SK-N-SH (cell line): ENCODE measurements around the gene RSRC1. TPM values are rescaled to one million over a fixed set of nuclear protein-coding genes. Genes with fewer than 3 reads are reported as not detected.

Experiments used
- CTCF ChIA-PET: fragments of 300-600, 350-600 bp; formaldehyde crosslinking; extraction: SDS; loops from one replicate; lab custom pipeline; 2021; lab: Yijun Ruan, JAX
- POLR2A ChIA-PET: fragments of 350-600 bp; sonication (Branson Sonifier 250); formaldehyde crosslinking; extraction: SDS; loops from one replicate; lab custom pipeline; 2020; ENCODE audit warnings: antibody characterized with exemption, inconsistent platforms; lab: Yijun Ruan, JAX
- DNase-seq: peaks from one replicate; pipeline ENCODE4 v3.0.0; 2012
- H2AFZ ChIP-seq: fragments of 200-600 bp; sonication (generic); 2 replicates; pipeline ENCODE4 v1.8.1; 2016; ENCODE audit warnings: antibody characterized with exemption, mild to moderate bottlenecking, low read depth
- H3F3A ChIP-seq: fragments of 200-600 bp; sonication (generic); replicated peaks from 2 replicates; pipeline ENCODE3; 2016; ENCODE audit warnings: antibody characterized with exemption, mild to moderate bottlenecking; ENCODE audit not compliant: insufficient read depth
- H3K27ac ChIP-seq, 2 experiments: fragments of 200-500 bp in 1 of 2; fragments of 200-600 bp in 1 of 2; sonication (Bioruptor generic) in 1 of 2; sonication (generic), shearing (Covaris generic) in 1 of 2; 2 replicates each; pipeline versions ENCODE4 v1.5.1 to v1.6.1; 2014 to 2016; ENCODE audit warnings: low read depth in 2 of 2, inconsistent platforms in 1 of 2, low read length in 1 of 2, mild to moderate bottlenecking in 1 of 2, mixed read lengths in 1 of 2
- H3K27me3 ChIP-seq: fragments of 200-600 bp; sonication (generic), shearing (Covaris generic); 2 replicates; pipeline ENCODE4 v1.6.1; 2016; ENCODE audit warnings: mixed run types; ENCODE audit not compliant: insufficient read depth
- H3K36me3 ChIP-seq, 2 experiments: fragments of 200-500 bp in 1 of 2; fragments of 200-600 bp in 1 of 2; sonication (Bioruptor generic) in 1 of 2; sonication (generic) in 1 of 2; replicated peaks in 1 of 2; 2 replicates each; pipeline versions ENCODE3 to v1.5.1; 2014 to 2016; ENCODE audit warnings: low read length in 1 of 2, mild to moderate bottlenecking in 1 of 2; ENCODE audit not compliant: insufficient read depth in 2 of 2, control insufficient read depth in 1 of 2
- H3K4me1 ChIP-seq, 2 experiments: fragments of 200-500 bp in 1 of 2; fragments of 200-600 bp in 1 of 2; sonication (Bioruptor generic) in 1 of 2; sonication (generic), shearing (Covaris generic) in 1 of 2; 2 replicates each; pipeline versions ENCODE4 v1.5.1 to v1.6.1; 2014 to 2016; ENCODE audit warnings: low read depth in 1 of 2, low read length in 1 of 2, mixed run types in 1 of 2; ENCODE audit not compliant: insufficient read depth in 2 of 2, control insufficient read depth in 1 of 2
- H3K4me2 ChIP-seq: fragments of 200-600 bp; sonication (generic), shearing (Covaris generic); 2 replicates; pipeline ENCODE4 v1.6.1; 2017; ENCODE audit warnings: mixed run types
- H3K4me3 ChIP-seq, 2 experiments: fragments of 200-500 bp in 1 of 2; fragments of 200-600 bp in 1 of 2; sonication (Bioruptor generic) in 1 of 2; sonication (generic), shearing (Covaris generic) in 1 of 2; 2 replicates each; pipeline versions ENCODE4 v1.5.1 to v1.8.1; 2014 to 2016; ENCODE audit warnings: low read depth in 2 of 2, inconsistent platforms in 1 of 2, low read length in 1 of 2, mild to moderate bottlenecking in 1 of 2, mixed read lengths in 1 of 2, moderate library complexity in 1 of 2
- H3K79me2 ChIP-seq: fragments of 200-600 bp; sonication (generic); 2 replicates; pipeline ENCODE4 v1.8.1; 2017; ENCODE audit warnings: mild to moderate bottlenecking; ENCODE audit not compliant: insufficient read depth
- H3K9ac ChIP-seq: fragments of 200-600 bp; sonication (generic); 2 replicates; pipeline ENCODE4 v1.6.1; 2017; ENCODE audit warnings: mixed run types
- H3K9me2 ChIP-seq: fragments of 200-600 bp; sonication (generic); 2 replicates; pipeline ENCODE4 v1.6.1; 2017; ENCODE audit warnings: mixed run types
- H3K9me3 ChIP-seq: fragments of 200-600 bp; sonication (generic); 2 replicates; pipeline ENCODE4 v1.6.1; 2017; ENCODE audit warnings: mixed run types, mild to moderate bottlenecking, moderate library complexity
- H4K20me1 ChIP-seq: fragments of 200-600 bp; sonication (generic); 2 replicates; pipeline ENCODE4 v1.6.1; 2017; ENCODE audit warnings: mild to moderate bottlenecking, mixed run types; ENCODE audit not compliant: insufficient read depth
- CHD2 ChIP-seq: fragments of 150-350 bp; IDR thresholded peaks from 2 replicates; pipeline ENCODE4 v1.6.1; 2018; ENCODE audit warnings: low read length; ENCODE audit not compliant: partially characterized antibody
- EP300 ChIP-seq, 2 experiments: IDR thresholded peaks; 2 replicates each; pipeline versions ENCODE4 v1.4.0 to v1.6.1; 2012; ENCODE audit warnings: borderline replicate concordance in 1 of 2, low read depth in 1 of 2, low read length in 1 of 2
- EZH2phosphoT487 ChIP-seq: fragments of 200-600 bp; sonication (generic); IDR thresholded peaks from 2 replicates; pipeline ENCODE4 v1.6.1; 2017; ENCODE audit warnings: low read depth, mixed run types, mild to moderate bottlenecking, antibody characterized with exemption, moderate library complexity, borderline replicate concordance
- FOSL2 ChIP-seq: IDR thresholded peaks from 2 replicates; pipeline ENCODE4 v1.4.0; 2012; ENCODE audit warnings: low read depth, mild to moderate bottlenecking, moderate library complexity, borderline replicate concordance
- FOXM1 ChIP-seq: IDR thresholded peaks from 2 replicates; pipeline ENCODE4 v1.4.0; 2012; ENCODE audit warnings: low read depth, mild to moderate bottlenecking
- GABPA ChIP-seq: IDR thresholded peaks from 2 replicates; pipeline ENCODE4 v1.4.0; 2012; ENCODE audit warnings: low read depth, mild to moderate bottlenecking
- MXI1 ChIP-seq: IDR thresholded peaks from 2 replicates; pipeline ENCODE4 v1.6.1; 2012; ENCODE audit warnings: mild to moderate bottlenecking, low read depth, low read length, improper control_type of control experiment
- RFX5 ChIP-seq: IDR thresholded peaks from 2 replicates; pipeline ENCODE4 v1.6.1; 2012; ENCODE audit warnings: mild to moderate bottlenecking, improper control_type of control experiment, low read length
- SIN3A ChIP-seq: IDR thresholded peaks from 2 replicates; pipeline ENCODE4 v1.6.1; 2012; ENCODE audit warnings: low read depth, mild to moderate bottlenecking, low read length, moderate library complexity, borderline replicate concordance
- TCF12 ChIP-seq: IDR thresholded peaks from 2 replicates; pipeline ENCODE4 v1.4.0; 2012
- USF2 ChIP-seq: fragments of 150-350 bp; IDR thresholded peaks from 2 replicates; pipeline ENCODE4 v1.6.1; 2017; ENCODE audit warnings: antibody characterized with exemption, low read length, low read depth, borderline replicate concordance
- YY1 ChIP-seq: IDR thresholded peaks from 2 replicates; pipeline ENCODE4 v1.4.0; 2012; ENCODE audit warnings: low read depth, mild to moderate bottlenecking
- WGBS: methylation state at CpG from one replicate; pipeline ENCODE4 v1.1.6; 2017; ENCODE audit warnings: low lambda C conversion rate; 5-methylcytosine and 5-hydroxymethylcytosine counted together
- polyA plus RNA-seq, 3 experiments: library from polyadenylated mRNA; depleted of rRNA; stranded (reverse); fragments of >200 nt; gene quantifications; 2 replicates each; pipeline ENCODE4 v1.2.3, GENCODE V29; 2012
- TF ChIP-seq, protein P1 (sequence below): IDR thresholded peaks from 2 replicates; pipeline ENCODE4; 2012
- TF ChIP-seq, protein P2 (sequence below): IDR thresholded peaks from 2 replicates; pipeline ENCODE4 v1.6.1; 2012; ENCODE audit warnings: mild to moderate bottlenecking, low read depth, low read length, moderate library complexity

RSRC1 gene
- polyA plus RNA-seq, 1 of the 3 experiments (the other 2 are of a cell fraction) = 4.5 TPM

GRCh38 chr3:158360756-158361448 is 251.0 kb downstream of the RSRC1 start (continued):
- TF ChIP-seq, protein P1, sequence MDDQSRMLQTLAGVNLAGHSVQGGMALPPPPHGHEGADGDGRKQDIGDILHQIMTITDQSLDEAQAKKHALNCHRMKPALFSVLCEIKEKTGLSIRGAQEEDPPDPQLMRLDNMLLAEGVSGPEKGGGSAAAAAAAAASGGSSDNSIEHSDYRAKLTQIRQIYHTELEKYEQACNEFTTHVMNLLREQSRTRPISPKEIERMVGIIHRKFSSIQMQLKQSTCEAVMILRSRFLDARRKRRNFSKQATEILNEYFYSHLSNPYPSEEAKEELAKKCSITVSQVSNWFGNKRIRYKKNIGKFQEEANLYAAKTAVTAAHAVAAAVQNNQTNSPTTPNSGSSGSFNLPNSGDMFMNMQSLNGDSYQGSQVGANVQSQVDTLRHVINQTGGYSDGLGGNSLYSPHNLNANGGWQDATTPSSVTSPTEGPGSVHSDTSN = no peak

DNA sequence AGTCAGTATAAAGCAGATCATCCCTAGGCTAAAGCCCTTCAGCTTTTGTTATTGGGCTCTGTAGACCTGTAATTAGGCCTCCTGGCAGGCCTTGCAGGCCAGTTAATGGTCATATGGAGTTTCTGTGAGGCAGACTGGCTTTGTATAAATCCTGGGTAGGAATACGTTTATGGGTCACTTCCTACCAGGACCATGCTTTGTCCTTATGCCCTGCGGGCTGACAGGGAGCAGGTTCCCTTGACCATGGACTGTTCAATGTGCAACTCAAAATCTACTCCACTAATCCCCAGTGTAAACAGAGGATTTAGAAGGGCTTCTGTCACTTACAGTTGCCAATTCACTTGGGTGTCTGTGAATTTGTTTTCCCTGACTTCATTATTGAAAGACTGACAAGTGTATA is 258.4 kb downstream of the RSRC1 start:
- no peaks in the 10 kb centered on the region for H4K20me1 ChIP-seq
- peak overlapping the region in 1 of 2 experiments; percentile 76; a peak in 2 of 4 replicates for H3K27ac ChIP-seq
- WGBS = 74% methylated on average over 2 of the region's 2 CpGs
- ChIA-PET POLR2A (no interaction called here), CTCF (interaction anchor here (1.0 kb wide), 1 partner anchor 15 kb away, joined by 3 read pairs; no protein-coding TSS in a partner anchor)
- H3K4me2 ChIP-seq = no peak overlapping the region
- no peaks in the 10 kb centered on the region for H3K9me2 ChIP-seq
- no peaks in the 10 kb centered on the region for H3K27me3 ChIP-seq
- no peaks in the 10 kb centered on the region for H3K9me3 ChIP-seq
- peaks cover 5% of the 10 kb centered on the region for H3F3A ChIP-seq
- no peak overlapping the region for H2AFZ ChIP-seq
- H3K4me3 ChIP-seq = no peak overlapping the region
- no peak overlapping the region for H3K9ac ChIP-seq
- H3K4me1 ChIP-seq = peaks cover 0 to 4% of the 10 kb centered on the region in 2 experiments; a peak in 1 of 4 replicates
- no peak for TF ChIP-seq MXI1
- no peak for TF ChIP-seq YY1
- TF ChIP-seq, protein P2, sequence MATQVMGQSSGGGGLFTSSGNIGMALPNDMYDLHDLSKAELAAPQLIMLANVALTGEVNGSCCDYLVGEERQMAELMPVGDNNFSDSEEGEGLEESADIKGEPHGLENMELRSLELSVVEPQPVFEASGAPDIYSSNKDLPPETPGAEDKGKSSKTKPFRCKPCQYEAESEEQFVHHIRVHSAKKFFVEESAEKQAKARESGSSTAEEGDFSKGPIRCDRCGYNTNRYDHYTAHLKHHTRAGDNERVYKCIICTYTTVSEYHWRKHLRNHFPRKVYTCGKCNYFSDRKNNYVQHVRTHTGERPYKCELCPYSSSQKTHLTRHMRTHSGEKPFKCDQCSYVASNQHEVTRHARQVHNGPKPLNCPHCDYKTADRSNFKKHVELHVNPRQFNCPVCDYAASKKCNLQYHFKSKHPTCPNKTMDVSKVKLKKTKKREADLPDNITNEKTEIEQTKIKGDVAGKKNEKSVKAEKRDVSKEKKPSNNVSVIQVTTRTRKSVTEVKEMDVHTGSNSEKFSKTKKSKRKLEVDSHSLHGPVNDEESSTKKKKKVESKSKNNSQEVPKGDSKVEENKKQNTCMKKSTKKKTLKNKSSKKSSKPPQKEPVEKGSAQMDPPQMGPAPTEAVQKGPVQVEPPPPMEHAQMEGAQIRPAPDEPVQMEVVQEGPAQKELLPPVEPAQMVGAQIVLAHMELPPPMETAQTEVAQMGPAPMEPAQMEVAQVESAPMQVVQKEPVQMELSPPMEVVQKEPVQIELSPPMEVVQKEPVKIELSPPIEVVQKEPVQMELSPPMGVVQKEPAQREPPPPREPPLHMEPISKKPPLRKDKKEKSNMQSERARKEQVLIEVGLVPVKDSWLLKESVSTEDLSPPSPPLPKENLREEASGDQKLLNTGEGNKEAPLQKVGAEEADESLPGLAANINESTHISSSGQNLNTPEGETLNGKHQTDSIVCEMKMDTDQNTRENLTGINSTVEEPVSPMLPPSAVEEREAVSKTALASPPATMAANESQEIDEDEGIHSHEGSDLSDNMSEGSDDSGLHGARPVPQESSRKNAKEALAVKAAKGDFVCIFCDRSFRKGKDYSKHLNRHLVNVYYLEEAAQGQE = no peak
- TF ChIP-seq FOSL2 = no peak
- no peak for TF ChIP-seq USF2
- DNase-seq = peak; percentile 37
- H3K36me3 ChIP-seq = no peaks in the 10 kb centered on the region
- no peaks in the 10 kb centered on the region for H3K79me2 ChIP-seq

- WGBS = 91% methylated on average over 1 of the region's 1 CpG
- Histone ChIP-seq H3K4me2 (no peak overlapping the region), H3K27me3 (no peaks in the 10 kb centered on the region), H4K20me1 (no peaks in the 10 kb centered on the region), H3K36me3 (no peaks in the 10 kb centered on the region), H3K9ac (no peak overlapping the region), H3K79me2 (no peaks in the 10 kb centered on the region), H3K27ac (no peak overlapping the region; a peak in 1 of 4 replicates), H2AFZ (no peak overlapping the region), H3K4me3 (no peak overlapping the region), H3F3A (no peaks in the 10 kb centered on the region), H3K4me1 (peaks cover 0 to 4% of the 10 kb centered on the region in 2 experiments; a peak in 1 of 4 replicates), H3K9me3 (no peaks in the 10 kb centered on the region), H3K9me2 (no peaks in the 10 kb centered on the region)
- ChIA-PET POLR2A (no interaction called here), CTCF (no interaction called here)
- DNase-seq = no peak
- TF ChIP-seq, protein P2 = no peak
- TF ChIP-seq SIN3A (no peak), GABPA (no peak), CHD2 (no peak), TCF12 (no peak), EZH2phosphoT487 (no peak), MXI1 (no peak), YY1 (no peak), RFX5 (no peak), FOXM1 (no peak), EP300 (IDR thresholded peaks at IDR 0.05; ENCODE audit: borderline replicate concordance in 1 of 2, low read depth in 1 of 2, low read length in 1 of 2) (no peak)
Observed at GRCh38 chr3:158369279-158369678, 259.4 kb downstream of the RSRC1 start.
